TTC549 (cell line): ENCODE results near the gene QRFPR.
A peak's percentile ranks its signal among the peaks of the same experiment; 100 is the strongest.
"Not testable (repeated sequence)": the region's sequence is repeated elsewhere in the genome, so short reads cannot be mapped to it uniquely, and the experiment has no call there.

Source experiments
- FAIRE-seq: peaks from 2 replicates; lab custom pipeline; 2012; peaks lifted over from hg19 to GRCh38; lab: Jason Lieb, UNC

Gene QRFPR

GRCh38 chr4:121339307-121339706, 41.5 kb downstream of the QRFPR start:
- no peak for FAIRE-seq

- FAIRE-seq, result no peak
Observed at GRCh38 chr4:121338518-121338917, 42.3 kb downstream of the QRFPR start.

- FAIRE-seq, result no peak
Observed at GRCh38 chr4:121336706-121337105, 44.1 kb downstream of the QRFPR start.

- FAIRE-seq, result no peak
Observed at GRCh38 chr4:121330180-121330665, 50.6 kb downstream of the QRFPR start.

GRCh38 chr4:121326597-121326996, 54.2 kb downstream of the QRFPR start:
- no peak for FAIRE-seq

- FAIRE-seq, result no peak
Observed at GRCh38 chr4:121324331-121324730, 56.5 kb downstream of the QRFPR start.

- FAIRE-seq, result no peak
Observed at GRCh38 chr4:121321466-121321865, 59.4 kb downstream of the QRFPR start.

GRCh38 chr4:121316091-121316490, 64.7 kb downstream of the QRFPR start:
- no peak for FAIRE-seq

- FAIRE-seq, result not testable (repeated sequence)
Observed at GRCh38 chr4:121313430-121313829, 67.4 kb downstream of the QRFPR start.

- FAIRE-seq, result no peak
Observed at GRCh38 chr4:121308828-121309227, 72.0 kb downstream of the QRFPR start.

- no peak for FAIRE-seq
Observed at GRCh38 chr4:121308328-121308663, 72.5 kb downstream of the QRFPR start.

GRCh38 chr4:121307445-121308327, 73.1 kb downstream of the QRFPR start:
- peak; percentile 15 for FAIRE-seq

GRCh38 chr4:121306931-121307330, 73.9 kb downstream of the QRFPR start:
- FAIRE-seq, result no peak

GRCh38 chr4:121304893-121305292, 75.9 kb downstream of the QRFPR start:
- no peak for FAIRE-seq

- no peak for FAIRE-seq
Observed at GRCh38 chr4:121299367-121299766, 81.5 kb downstream of the QRFPR start.

GRCh38 chr4:121283319-121283718, 97.5 kb downstream of the QRFPR start:
- FAIRE-seq, result no peak

GRCh38 chr4:121280425-121280824, 100.4 kb downstream of the QRFPR start:
- FAIRE-seq, result no peak

- FAIRE-seq, result no peak
Observed at GRCh38 chr4:121278811-121279368, 101.9 kb downstream of the QRFPR start.
